CD4-positive, alpha-beta memory T cell (primary cell): ENCODE measurements around the gene CACNA1H. TPM values are rescaled to one million over a fixed set of nuclear protein-coding genes. Genes with fewer than 3 reads are reported as not detected.

Experiments used
- CTCF ChIA-PET: fragments of 350-600 bp; sonication (Branson Sonifier 250); formaldehyde crosslinking; loops from one replicate; lab custom pipeline; 2021; ENCODE audit warnings: inconsistent platforms; ENCODE audit not compliant: partially characterized antibody; lab: Charles Lee
- POLR2A ChIA-PET: fragments of 350-600 bp; sonication (Branson Sonifier 250); formaldehyde crosslinking; loops from one replicate; lab custom pipeline; 2021; ENCODE audit not compliant: partially characterized antibody; lab: Charles Lee
- DNase-seq, 5 donors: peaks; one replicate each; pipeline versions ENCODE4 v3.0.0 to v3.0.0-alpha.2; 2020 to 2022; ENCODE audit warnings: mixed read lengths in 1 of 5
- H3K27ac ChIP-seq: one replicate; pipeline ENCODE4 v1.7.0; 2013; ENCODE audit warnings: low read depth, low read length
- H3K27me3 ChIP-seq: 2 replicates; pipeline ENCODE4 v1.7.0; 2013; ENCODE audit warnings: mild to moderate bottlenecking, low read length, moderate library complexity; ENCODE audit not compliant: insufficient read depth
- H3K36me3 ChIP-seq: 2 replicates; pipeline ENCODE4 v1.7.0; 2013; ENCODE audit warnings: mild to moderate bottlenecking, low read length, moderate library complexity; ENCODE audit not compliant: insufficient read depth
- H3K4me1 ChIP-seq: 2 replicates; pipeline ENCODE4 v1.7.0; 2013; ENCODE audit warnings: mild to moderate bottlenecking, low read length, moderate library complexity; ENCODE audit not compliant: insufficient read depth
- H3K4me3 ChIP-seq, 2 donors: one replicate each; pipeline ENCODE4 v1.7.0; 2013; ENCODE audit warnings: low read length in 2 of 2, mild to moderate bottlenecking in 1 of 2
- H3K9me3 ChIP-seq, 2 donors: one replicate each; pipeline ENCODE4 v1.7.0; 2013; ENCODE audit warnings: low read length in 2 of 2, control low read depth in 1 of 2; ENCODE audit not compliant: control insufficient read depth in 1 of 2
- H3K27ac Mint-ChIP-seq, 7 donors: one replicate each; pipeline ENCODE4 v1.8.0; 2020 to 2021; ENCODE audit warnings: mixed read lengths in 7 of 7, mild to moderate bottlenecking in 6 of 7, inconsistent platforms in 3 of 7, moderate library complexity in 3 of 7
- H3K27me3 Mint-ChIP-seq, 2 donors: one replicate each; pipeline ENCODE4 v1.8.0; 2020 to 2021; ENCODE audit warnings: mixed read lengths in 2 of 2
- H3K36me3 Mint-ChIP-seq, 2 donors: one replicate each; pipeline ENCODE4 v1.8.0; 2020 to 2021; ENCODE audit warnings: mixed read lengths in 2 of 2, inconsistent platforms in 1 of 2, mild to moderate bottlenecking in 1 of 2
- H3K4me1 Mint-ChIP-seq, 4 donors: one replicate each; pipeline ENCODE4 v1.8.0; 2020 to 2021; ENCODE audit warnings: mixed read lengths in 4 of 4, mild to moderate bottlenecking in 1 of 4
- H3K4me3 Mint-ChIP-seq, 8 donors: one replicate each; pipeline ENCODE4 v1.8.0; 2020 to 2021; ENCODE audit warnings: mixed read lengths in 8 of 8, mild to moderate bottlenecking in 7 of 8, moderate library complexity in 6 of 8, inconsistent platforms in 3 of 8
- H3K9me3 Mint-ChIP-seq, 8 donors: one replicate each; pipeline ENCODE4 v1.8.0; 2020 to 2021; ENCODE audit warnings: mixed read lengths in 8 of 8, mild to moderate bottlenecking in 5 of 8, inconsistent platforms in 3 of 8, moderate library complexity in 1 of 8
- intact Hi-C: fragments of 100-400 bp; cut with micrococcal nuclease; formaldehyde crosslinking; loops from one replicate; pipeline ENCODE4 v1.15.1; 2023
- polyA plus RNA-seq, 2 donors: library from polyadenylated mRNA; unstranded; fragments of 300-500 nt; fragmentation: Illumina TruSeq; gene quantifications; one replicate each; pipeline ENCODE4 v1.2.3, GENCODE V29; 2021
- total RNA-seq, 2 experiments: library from RNA; stranded (reverse); gene quantifications; one replicate each; pipeline ENCODE4 v1.2.3, GENCODE V29; 2021

Gene CACNA1H
- total and polyA plus RNA-seq, 4 experiments from 2014 or later, result 0.48 to 2.1 (median 1.5) TPM

DNA sequence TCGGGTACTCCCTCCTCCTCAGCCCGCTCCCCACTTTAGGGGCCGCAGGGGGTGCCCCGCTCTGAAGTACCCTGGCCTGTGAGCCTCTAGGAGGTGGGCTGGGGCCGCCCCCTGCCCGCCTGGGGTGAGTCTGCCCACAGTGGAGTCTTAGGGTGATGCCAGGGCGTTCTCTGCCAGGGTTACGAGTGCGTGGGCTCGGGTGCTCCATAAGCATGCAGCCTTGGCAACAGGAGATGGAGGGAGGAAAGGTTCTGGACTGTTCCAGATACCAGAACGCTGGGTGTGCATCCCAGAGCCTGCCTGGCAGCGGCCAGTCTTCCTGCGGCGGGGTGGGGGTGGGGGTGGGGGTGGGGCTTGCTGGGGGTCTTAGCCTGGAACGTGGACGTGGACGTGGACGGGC, 15.9 kb downstream of the CACNA1H start:
- POLR2A ChIA-PET, result no interaction called here
- Mint-ChIP-seq H3K4me1 (no peaks in the 10 kb centered on the region), H3K27ac (no peak overlapping the region), H3K4me3 (no peak overlapping the region), H3K9me3 (no peaks in the 10 kb centered on the region), H3K27me3 (peaks cover 1 to 4% of the 10 kb centered on the region in 2 donors), H3K36me3 (no peaks in the 10 kb centered on the region)
- H3K4me3 ChIP-seq, result no peak overlapping the region
- no peak overlapping the region for H3K27ac ChIP-seq
- H3K4me1 ChIP-seq, result no peaks in the 10 kb centered on the region
- H3K9me3 ChIP-seq, result no peaks in the 10 kb centered on the region
- no peaks in the 10 kb centered on the region for H3K27me3 ChIP-seq
- intact Hi-C loops, result no loop called here
- DNase-seq, result no peak
- H3K36me3 ChIP-seq, result no peaks in the 10 kb centered on the region
- CTCF ChIA-PET, result no interaction called here

- no peaks in the 10 kb centered on the region for H3K4me1 ChIP-seq
- POLR2A ChIA-PET, result no interaction called here
- no peaks in the 10 kb centered on the region for H3K4me1 Mint-ChIP-seq
- intact Hi-C loops, result no loop called here
- no peak overlapping the region for H3K4me3 Mint-ChIP-seq
- H3K4me3 ChIP-seq, result no peak overlapping the region
- no peak overlapping the region for H3K27ac Mint-ChIP-seq
- H3K27me3 Mint-ChIP-seq, result peaks cover 1 to 4% of the 10 kb centered on the region in 2 donors
- H3K27ac ChIP-seq, result no peak overlapping the region
- H3K9me3 ChIP-seq, result no peaks in the 10 kb centered on the region
- H3K36me3 Mint-ChIP-seq, result no peaks in the 10 kb centered on the region
- no peaks in the 10 kb centered on the region for H3K9me3 Mint-ChIP-seq
- CTCF ChIA-PET, result no interaction called here
- no peak for DNase-seq
- no peaks in the 10 kb centered on the region for H3K36me3 ChIP-seq
- H3K27me3 ChIP-seq, result no peaks in the 10 kb centered on the region
Observed at GRCh38 chr16:1169285-1170075, 16.6 kb downstream of the CACNA1H start.

GRCh38 chr16:1170076-1170418, 17.1 kb downstream of the CACNA1H start:
- ChIA-PET CTCF (no interaction called here), POLR2A (no interaction called here)
- Mint-ChIP-seq H3K27me3 (peaks cover 1 to 4% of the 10 kb centered on the region in 2 donors), H3K4me3 (no peak overlapping the region), H3K27ac (no peak overlapping the region), H3K9me3 (no peaks in the 10 kb centered on the region), H3K36me3 (no peaks in the 10 kb centered on the region), H3K4me1 (no peaks in the 10 kb centered on the region)
- intact Hi-C loops, result no loop called here
- Histone ChIP-seq H3K27me3 (no peaks in the 10 kb centered on the region), H3K4me3 (no peak overlapping the region), H3K9me3 (no peaks in the 10 kb centered on the region), H3K27ac (no peak overlapping the region), H3K36me3 (no peaks in the 10 kb centered on the region), H3K4me1 (no peaks in the 10 kb centered on the region)
- DNase-seq, result no peak

DNA sequence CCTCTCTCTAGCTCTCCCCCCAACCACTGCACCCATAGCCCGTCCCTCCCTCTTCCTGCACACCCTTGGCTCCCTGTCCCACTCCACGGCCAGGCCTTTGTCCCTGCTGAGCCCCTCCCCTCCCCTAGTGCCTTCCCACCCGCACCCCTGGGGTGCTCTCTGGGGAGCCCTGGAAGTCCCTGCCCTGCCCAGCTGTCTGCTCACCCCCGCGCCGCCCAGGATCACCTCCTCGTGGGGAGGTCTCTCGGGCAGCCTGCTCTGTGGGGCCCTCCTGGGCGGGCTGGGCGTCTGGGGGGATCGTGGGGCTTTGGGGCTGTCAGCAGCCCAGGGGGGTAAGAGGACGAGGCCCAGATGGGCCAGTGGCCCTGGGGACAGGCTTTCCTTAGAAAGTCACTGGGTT, 18.1 kb downstream of the CACNA1H start:
- H3K27ac ChIP-seq, result no peak overlapping the region
- H3K27ac Mint-ChIP-seq, result no peak overlapping the region
- no peak for DNase-seq
- H3K4me1 Mint-ChIP-seq, result no peaks in the 10 kb centered on the region
- no peaks in the 10 kb centered on the region for H3K27me3 ChIP-seq
- no peaks in the 10 kb centered on the region for H3K9me3 ChIP-seq
- no peak overlapping the region for H3K4me3 ChIP-seq
- CTCF ChIA-PET, result no interaction called here
- intact Hi-C loops, result no loop called here
- peaks cover 4% of the 10 kb centered on the region in 2 donors for H3K27me3 Mint-ChIP-seq
- POLR2A ChIA-PET, result no interaction called here
- no peaks in the 10 kb centered on the region for H3K36me3 ChIP-seq
- no peaks in the 10 kb centered on the region for H3K4me1 ChIP-seq
- no peaks in the 10 kb centered on the region for H3K36me3 Mint-ChIP-seq
- H3K9me3 Mint-ChIP-seq, result no peaks in the 10 kb centered on the region
- H3K4me3 Mint-ChIP-seq, result no peak overlapping the region

DNA sequence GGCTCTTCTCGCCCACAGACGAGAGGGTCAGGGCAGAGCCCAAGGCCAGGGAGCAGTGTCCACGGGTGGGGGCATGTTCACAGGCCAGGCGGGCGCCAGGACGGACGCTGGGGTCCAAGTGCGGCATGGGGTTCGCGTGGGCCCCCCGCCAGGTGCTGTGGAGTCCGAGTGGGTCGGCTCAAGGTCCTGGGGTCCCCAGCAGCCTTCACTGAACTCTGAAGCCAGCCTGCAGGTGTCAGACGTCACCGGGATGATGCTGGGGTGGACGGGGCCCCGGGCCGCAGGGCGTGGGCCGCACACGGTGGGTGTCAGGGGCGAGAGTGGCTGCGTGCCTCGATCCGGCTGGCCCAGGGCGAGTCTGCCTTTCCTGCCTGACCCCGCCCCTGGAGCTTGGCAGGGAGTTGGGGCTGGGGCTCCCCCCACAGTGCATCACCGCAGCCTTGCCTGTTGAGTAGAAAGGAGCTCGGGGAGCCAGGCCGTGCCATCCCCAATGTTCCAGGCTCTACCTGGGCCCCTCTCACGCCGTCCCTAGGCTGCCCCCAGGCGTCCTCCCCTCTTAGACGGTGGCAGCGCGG, 19.0 kb downstream of the CACNA1H start:
- Histone ChIP-seq H3K36me3 (no peaks in the 10 kb centered on the region), H3K27ac (no peak overlapping the region), H3K9me3 (no peaks in the 10 kb centered on the region), H3K4me3 (no peak overlapping the region), H3K4me1 (no peaks in the 10 kb centered on the region), H3K27me3 (no peaks in the 10 kb centered on the region)
- CTCF ChIA-PET, result no interaction called here
- Mint-ChIP-seq H3K9me3 (no peaks in the 10 kb centered on the region), H3K4me3 (no peak overlapping the region), H3K27me3 (peaks cover 4% of the 10 kb centered on the region in 2 donors), H3K36me3 (no peaks in the 10 kb centered on the region), H3K4me1 (no peaks in the 10 kb centered on the region), H3K27ac (no peak overlapping the region)
- DNase-seq, result no peak
- intact Hi-C loops, result no loop called here
- POLR2A ChIA-PET, result no interaction called here

- Mint-ChIP-seq H3K4me3 (no peak overlapping the region), H3K36me3 (no peaks in the 10 kb centered on the region), H3K4me1 (no peaks in the 10 kb centered on the region), H3K9me3 (no peaks in the 10 kb centered on the region), H3K27me3 (peaks cover 4% of the 10 kb centered on the region in 2 donors), H3K27ac (no peak overlapping the region)
- POLR2A ChIA-PET, result no interaction called here
- DNase-seq, result no peak
- CTCF ChIA-PET, result no interaction called here
- H3K36me3 ChIP-seq, result no peaks in the 10 kb centered on the region
- no peaks in the 10 kb centered on the region for H3K4me1 ChIP-seq
- H3K4me3 ChIP-seq, result no peak overlapping the region
- H3K27me3 ChIP-seq, result no peaks in the 10 kb centered on the region
- H3K27ac ChIP-seq, result no peak overlapping the region
- H3K9me3 ChIP-seq, result no peaks in the 10 kb centered on the region
- intact Hi-C loops, result no loop called here
Observed at GRCh38 chr16:1172651-1173050, 19.7 kb downstream of the CACNA1H start.

- ChIA-PET POLR2A (no interaction called here), CTCF (no interaction called here)
- Histone ChIP-seq H3K4me1 (no peaks in the 10 kb centered on the region), H3K4me3 (no peak overlapping the region), H3K27me3 (no peaks in the 10 kb centered on the region), H3K36me3 (no peaks in the 10 kb centered on the region), H3K9me3 (no peaks in the 10 kb centered on the region), H3K27ac (no peak overlapping the region)
- H3K36me3 Mint-ChIP-seq, result no peaks in the 10 kb centered on the region
- H3K27ac Mint-ChIP-seq, result no peak overlapping the region
- intact Hi-C loops, result no loop called here
- no peak overlapping the region for H3K4me3 Mint-ChIP-seq
- H3K27me3 Mint-ChIP-seq, result peaks cover 4% of the 10 kb centered on the region in 2 donors
- H3K9me3 Mint-ChIP-seq, result no peaks in the 10 kb centered on the region
- no peak for DNase-seq
- no peaks in the 10 kb centered on the region for H3K4me1 Mint-ChIP-seq
Observed at GRCh38 chr16:1173788-1174451, 21.0 kb downstream of the CACNA1H start.
